Chondrocyte (in vitro differentiated cells): Measurements from ENCODE around the gene EEF2K. TPM values are rescaled to one million over a fixed set of nuclear protein-coding genes. Genes with fewer than 3 reads are reported as not detected.
A peak's percentile ranks its signal among the peaks of the same experiment; 100 is the strongest.

Experiments
- DNase-seq: peaks from one replicate; pipeline ENCODE4 v3.0.0; 2021; ENCODE audit warnings: mixed read lengths, low spot score
- H3K27ac Mint-ChIP-seq: one replicate; pipeline ENCODE4 v1.8.0; 2021; ENCODE audit warnings: mild to moderate bottlenecking, moderate library complexity, mixed read lengths; ENCODE audit not compliant: unreplicated experiment
- H3K27me3 Mint-ChIP-seq: 2 replicates; pipeline ENCODE4 v1.8.0; 2021; ENCODE audit warnings: low read depth, mixed read lengths
- H3K36me3 Mint-ChIP-seq: 2 replicates; pipeline ENCODE4 v1.8.0; 2021; ENCODE audit warnings: low read depth, mixed read lengths
- H3K4me1 Mint-ChIP-seq: 2 replicates; pipeline ENCODE4 v1.8.0; 2021; ENCODE audit warnings: low read depth, mild to moderate bottlenecking, mixed read lengths
- H3K4me3 Mint-ChIP-seq: one replicate; pipeline ENCODE4 v1.8.0; 2021; ENCODE audit warnings: mild to moderate bottlenecking, moderate library complexity, mixed read lengths; ENCODE audit not compliant: unreplicated experiment
- H3K9me3 Mint-ChIP-seq: 2 replicates; pipeline ENCODE4 v1.8.0; 2021; ENCODE audit warnings: low read depth, mixed read lengths
- total RNA-seq: library from RNA; stranded (reverse); gene quantifications from 3 replicates; pipeline ENCODE4 v1.2.1, GENCODE V29; 2021
- TF ChIP-seq, protein P1 (sequence below): fragments of 200-600 bp; sonication (generic); IDR thresholded peaks from 2 replicates; pipeline ENCODE4 v1.5.0; 2021; ENCODE audit warnings: antibody characterized with exemption, mild to moderate bottlenecking, moderate library complexity

EEF2K gene
- total RNA-seq, 1 donor from 2014 or later = 32.6 TPM

GRCh38 chr16:22318690-22319358, 112.7 kb downstream of the EEF2K start:
- H3K36me3 Mint-ChIP-seq = peaks cover 9% of the 10 kb centered on the region
- TF ChIP-seq, protein P1, sequence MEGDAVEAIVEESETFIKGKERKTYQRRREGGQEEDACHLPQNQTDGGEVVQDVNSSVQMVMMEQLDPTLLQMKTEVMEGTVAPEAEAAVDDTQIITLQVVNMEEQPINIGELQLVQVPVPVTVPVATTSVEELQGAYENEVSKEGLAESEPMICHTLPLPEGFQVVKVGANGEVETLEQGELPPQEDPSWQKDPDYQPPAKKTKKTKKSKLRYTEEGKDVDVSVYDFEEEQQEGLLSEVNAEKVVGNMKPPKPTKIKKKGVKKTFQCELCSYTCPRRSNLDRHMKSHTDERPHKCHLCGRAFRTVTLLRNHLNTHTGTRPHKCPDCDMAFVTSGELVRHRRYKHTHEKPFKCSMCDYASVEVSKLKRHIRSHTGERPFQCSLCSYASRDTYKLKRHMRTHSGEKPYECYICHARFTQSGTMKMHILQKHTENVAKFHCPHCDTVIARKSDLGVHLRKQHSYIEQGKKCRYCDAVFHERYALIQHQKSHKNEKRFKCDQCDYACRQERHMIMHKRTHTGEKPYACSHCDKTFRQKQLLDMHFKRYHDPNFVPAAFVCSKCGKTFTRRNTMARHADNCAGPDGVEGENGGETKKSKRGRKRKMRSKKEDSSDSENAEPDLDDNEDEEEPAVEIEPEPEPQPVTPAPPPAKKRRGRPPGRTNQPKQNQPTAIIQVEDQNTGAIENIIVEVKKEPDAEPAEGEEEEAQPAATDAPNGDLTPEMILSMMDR = peak; percentile 78
- no peaks in the 10 kb centered on the region for H3K27me3 Mint-ChIP-seq
- DNase-seq = no peak
- H3K4me3 Mint-ChIP-seq = no peak overlapping the region
- no peaks in the 10 kb centered on the region for H3K9me3 Mint-ChIP-seq
- peaks cover 2% of the 10 kb centered on the region for H3K4me1 Mint-ChIP-seq
- no peak overlapping the region for H3K27ac Mint-ChIP-seq

DNA sequence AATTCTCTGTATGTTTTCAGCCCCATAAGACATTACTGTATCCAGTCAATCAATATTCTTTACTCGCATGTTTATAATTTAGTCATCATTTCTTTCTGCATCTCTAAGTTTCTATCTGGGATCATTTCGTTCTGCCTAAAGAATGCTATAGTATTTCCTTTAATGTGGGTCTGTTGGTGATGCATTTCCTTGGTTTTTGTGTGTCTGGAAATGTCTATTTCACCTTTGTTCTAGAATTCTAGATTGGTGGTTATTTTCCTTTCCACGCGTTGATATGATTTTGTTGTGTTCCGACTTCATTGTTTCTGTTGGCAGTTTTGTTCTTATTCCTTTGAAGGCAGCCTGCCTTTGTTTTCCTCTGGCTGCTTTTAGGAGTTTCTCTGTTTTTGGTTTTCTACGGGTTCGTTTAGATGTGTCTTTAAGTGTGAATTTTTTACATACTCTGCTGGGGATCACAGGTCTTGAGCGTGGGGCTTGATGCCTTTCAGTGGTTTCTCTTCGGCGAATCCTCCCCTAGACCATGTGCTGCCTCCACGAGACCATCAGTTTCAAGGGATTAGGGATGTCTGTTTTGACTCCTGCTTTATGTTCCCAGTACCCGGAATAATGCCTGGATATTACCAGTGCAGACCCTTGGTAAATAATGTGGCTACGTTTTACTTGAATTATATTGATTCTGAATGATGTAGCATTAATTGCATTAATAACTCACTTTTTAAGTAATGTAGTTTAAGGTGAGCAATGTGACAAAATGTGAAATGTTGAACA, 114.7 kb downstream of the EEF2K start:
- no peak overlapping the region for H3K4me3 Mint-ChIP-seq
- no peak overlapping the region for H3K27ac Mint-ChIP-seq
- H3K4me1 Mint-ChIP-seq = peaks cover 2% of the 10 kb centered on the region
- TF ChIP-seq, protein P1 = no peak
- H3K9me3 Mint-ChIP-seq = no peaks in the 10 kb centered on the region
- no peaks in the 10 kb centered on the region for H3K27me3 Mint-ChIP-seq
- H3K36me3 Mint-ChIP-seq = peaks cover 8% of the 10 kb centered on the region
- DNase-seq = no peak

DNA sequence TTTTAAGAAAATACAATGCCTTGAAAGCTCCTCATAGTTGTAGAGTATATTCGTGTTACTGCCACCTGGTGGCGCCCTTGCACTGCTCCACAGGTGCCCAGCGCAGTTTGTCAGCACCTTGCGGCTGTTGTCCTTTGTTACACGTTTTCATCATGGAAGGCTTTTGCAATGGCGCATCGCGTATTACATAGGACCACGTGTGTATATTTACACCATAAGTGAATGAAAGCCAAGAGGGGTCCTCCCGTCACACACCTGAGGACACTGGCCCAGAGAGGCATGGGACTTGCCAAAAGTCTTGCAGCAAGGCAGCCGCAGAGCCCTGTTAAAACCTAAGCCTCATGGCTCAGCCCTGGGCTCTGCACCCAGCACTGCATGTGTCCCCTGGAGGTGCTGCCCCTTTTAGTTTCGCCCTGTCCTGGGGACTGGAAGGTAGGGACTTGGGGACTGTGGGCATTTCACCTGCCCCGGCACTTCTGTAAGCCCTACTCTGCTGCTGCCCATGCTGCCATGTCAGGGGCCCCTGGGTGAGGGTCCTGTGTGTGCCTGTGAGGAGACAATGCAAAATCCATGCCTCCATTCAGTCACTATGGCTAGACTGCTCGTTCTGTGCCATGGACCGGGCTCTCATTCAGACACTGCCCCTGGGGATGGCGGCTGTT, 115.4 kb downstream of the EEF2K start:
- Mint-ChIP-seq H3K27me3 (no peaks in the 10 kb centered on the region), H3K9me3 (no peaks in the 10 kb centered on the region), H3K36me3 (peaks cover 7% of the 10 kb centered on the region), H3K27ac (no peak overlapping the region), H3K4me1 (peaks cover 2% of the 10 kb centered on the region), H3K4me3 (no peak overlapping the region)
- DNase-seq = no peak
- TF ChIP-seq, protein P1 = peak; percentile 96

DNA sequence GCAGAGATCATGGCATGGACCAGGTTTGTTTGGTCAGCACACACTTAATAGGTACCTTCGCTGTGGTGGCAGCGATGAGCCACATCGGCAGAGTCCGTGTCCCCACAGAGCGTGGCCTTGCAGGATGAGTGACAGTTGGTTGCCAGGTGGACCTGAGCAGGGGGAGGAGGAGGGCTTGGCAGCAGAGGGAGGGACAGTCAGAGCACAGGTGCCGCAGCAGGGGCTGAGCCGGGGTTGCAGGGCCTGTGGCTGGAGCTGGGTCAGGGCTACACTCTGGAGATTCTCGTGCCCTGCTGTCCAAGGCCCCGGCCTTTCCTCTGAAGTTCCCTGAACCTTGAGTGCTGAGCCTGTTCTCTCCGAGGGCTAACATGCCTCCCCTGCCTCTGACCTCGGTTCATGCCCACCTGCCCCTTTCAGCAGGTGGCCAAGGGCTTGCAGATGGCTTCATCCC, 116.0 kb downstream of the EEF2K start:
- Mint-ChIP-seq H3K9me3 (no peaks in the 10 kb centered on the region), H3K4me3 (no peak overlapping the region), H3K36me3 (peaks cover 7% of the 10 kb centered on the region), H3K4me1 (peaks cover 2% of the 10 kb centered on the region), H3K27me3 (no peaks in the 10 kb centered on the region), H3K27ac (no peak overlapping the region)
- TF ChIP-seq, protein P1 = no peak
- no peak for DNase-seq

DNA sequence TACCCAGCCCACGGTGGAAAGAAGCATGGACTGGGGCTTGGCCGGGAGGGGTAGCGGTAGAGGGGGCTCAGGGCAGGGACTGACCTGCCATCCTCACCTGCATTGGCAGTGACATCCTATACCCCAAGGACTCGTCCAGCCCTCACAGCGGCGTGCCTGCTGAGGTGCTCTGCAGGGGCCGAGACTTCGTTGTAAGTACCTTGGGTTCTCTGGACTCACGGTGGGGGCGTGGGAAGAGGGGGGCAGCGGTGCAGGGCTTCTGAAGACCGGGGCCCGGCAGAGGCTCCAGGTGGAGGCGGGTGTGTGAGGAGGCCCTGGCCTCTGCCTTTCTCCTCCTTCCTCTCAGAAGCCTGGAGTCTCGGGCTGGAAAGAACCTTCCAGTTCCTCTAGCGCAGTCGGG, 116.7 kb downstream of the EEF2K start:
- Mint-ChIP-seq H3K27me3 (no peaks in the 10 kb centered on the region), H3K27ac (no peak overlapping the region), H3K9me3 (no peaks in the 10 kb centered on the region), H3K36me3 (peaks cover 5% of the 10 kb centered on the region), H3K4me1 (peaks cover 2% of the 10 kb centered on the region), H3K4me3 (no peak overlapping the region)
- TF ChIP-seq, protein P1 = no peak
- no peak for DNase-seq
